Measurements from ENCODE around the gene MAPKAP1.

MAPKAP1 gene

DNA sequence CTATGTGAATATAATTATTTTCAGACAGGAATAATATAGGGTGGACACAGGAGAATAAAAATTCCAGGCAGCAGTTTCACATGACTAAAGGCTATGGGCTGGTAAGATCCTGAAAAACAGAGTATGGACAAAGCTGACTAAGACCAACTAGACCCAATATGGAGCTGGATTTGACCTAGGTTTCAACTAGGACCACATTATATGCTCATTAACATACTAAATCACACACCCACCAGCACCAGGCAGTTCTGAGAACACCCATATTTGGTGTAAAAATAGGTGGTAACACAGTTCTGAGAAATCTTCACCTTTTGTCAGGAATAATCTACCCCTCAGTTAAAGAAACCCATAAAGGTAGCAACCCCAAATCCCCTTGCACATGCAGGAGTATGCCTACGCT is 64.7 kb downstream of the MAPKAP1 start:
- no peak for DNase-seq (ENCODE audit: low read depth in 2 of 2)

GRCh38 chr9:125639057-125639456 is 68.0 kb downstream of the MAPKAP1 start:
- DNase-seq (ENCODE audit: low read depth in 2 of 2) = no peak

DNA sequence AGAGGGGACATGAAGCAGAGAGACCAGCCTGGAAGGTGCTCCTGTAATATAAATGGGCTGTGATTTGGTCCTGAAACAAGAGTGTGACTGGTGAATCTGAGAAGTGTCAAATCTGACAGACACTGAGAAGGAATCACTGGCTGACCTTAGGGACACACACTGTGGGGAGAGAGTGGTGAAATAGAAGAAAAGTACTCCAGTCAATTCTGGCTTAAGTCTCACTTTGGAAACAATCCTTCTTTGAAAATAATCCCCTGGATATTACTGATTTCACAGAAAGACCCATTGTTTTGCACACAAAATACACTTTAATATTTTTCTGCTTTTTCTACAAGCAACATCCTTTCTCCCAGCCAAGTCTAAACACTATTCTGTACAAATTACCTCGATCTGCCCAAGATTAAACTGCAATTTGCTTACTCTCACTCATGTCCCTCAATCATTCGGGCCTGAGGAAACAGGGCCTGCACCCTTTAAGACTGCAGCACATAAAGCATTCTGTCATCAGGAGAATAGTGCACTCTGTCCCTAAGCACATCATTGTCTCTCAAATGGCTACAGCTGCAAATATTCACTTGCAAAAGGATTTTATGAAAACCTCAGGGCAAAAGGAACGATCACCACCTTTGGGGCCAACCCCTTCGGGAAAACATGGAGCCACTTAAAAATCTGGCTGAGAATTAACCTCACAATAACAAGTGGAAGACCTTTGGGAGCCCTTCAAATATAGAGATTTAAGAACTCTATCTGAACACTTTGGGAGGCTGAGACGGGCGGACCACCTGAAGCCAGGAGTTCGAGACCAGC is 68.6 kb downstream of the MAPKAP1 start:
- DNase-seq (ENCODE audit: low read depth in 2 of 2) = no peak

GRCh38 chr9:125637241-125637640 is 69.8 kb downstream of the MAPKAP1 start:
- DNase-seq (ENCODE audit: low read depth in 2 of 2) = no peak

DNA sequence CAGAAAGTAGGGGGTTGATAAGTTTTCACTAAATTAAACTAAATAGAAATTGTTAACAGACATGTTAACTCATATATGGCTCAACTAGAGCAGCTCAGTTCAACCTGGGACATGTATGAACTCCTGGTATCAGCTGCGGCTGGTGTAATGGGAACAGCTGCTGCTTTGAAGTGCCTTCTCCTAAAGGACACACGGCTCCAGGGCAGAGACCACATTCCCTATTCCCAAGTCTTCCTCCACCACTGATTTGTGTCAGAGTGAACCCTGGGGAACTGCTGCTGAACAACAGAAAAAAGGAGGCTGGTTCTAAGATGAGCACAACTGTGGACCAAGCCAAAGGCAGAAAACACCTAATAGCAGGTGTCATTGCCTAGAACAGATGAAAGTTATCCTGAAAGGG is 71.1 kb downstream of the MAPKAP1 start:
- DNase-seq (ENCODE audit: low read depth in 2 of 2) = no peak

- DNase-seq (ENCODE audit: low read depth in 2 of 2) = no peak
Measured at GRCh38 chr9:125634040-125634717, 72.8 kb downstream of the MAPKAP1 start.

- DNase-seq (ENCODE audit: low read depth in 2 of 2) = no peak
Measured at GRCh38 chr9:125633116-125633745, 73.8 kb downstream of the MAPKAP1 start.

- DNase-seq (ENCODE audit: low read depth in 2 of 2) = no peak
Measured at GRCh38 chr9:125632321-125633115, 74.5 kb downstream of the MAPKAP1 start.

DNA sequence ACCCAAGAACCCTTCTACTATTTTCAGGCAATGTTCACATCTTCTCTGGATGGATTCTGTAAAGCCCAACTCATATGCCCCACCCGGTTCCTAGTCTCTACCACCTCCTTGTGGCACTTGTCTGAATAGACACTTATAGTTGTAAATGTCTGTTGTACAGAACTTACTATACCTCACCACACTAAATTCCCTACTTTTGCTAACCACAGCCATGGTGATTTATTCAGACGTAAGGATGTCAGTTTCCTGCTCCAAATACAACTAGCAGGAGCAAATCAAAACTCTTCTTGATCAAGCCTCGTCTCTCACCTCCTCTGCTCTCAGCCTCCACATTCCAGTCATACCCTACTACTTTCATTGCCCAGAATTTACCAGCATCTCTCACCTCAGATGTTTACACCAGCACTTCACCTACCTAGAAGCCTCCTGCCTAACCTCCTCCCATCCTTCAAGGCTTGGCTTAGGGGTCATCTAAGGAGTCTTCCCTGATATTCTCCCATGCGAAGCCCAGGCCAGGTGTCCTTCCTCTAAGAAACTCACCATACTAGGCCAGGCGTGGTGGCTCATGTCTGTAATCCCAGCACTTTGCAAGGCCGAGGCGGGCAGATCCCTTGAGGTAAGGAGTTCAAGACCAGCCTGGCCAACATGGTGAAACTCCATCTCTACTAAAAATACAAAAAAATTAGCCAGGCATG is 75.5 kb downstream of the MAPKAP1 start:
- DNase-seq (ENCODE audit: low read depth in 2 of 2) = no peak

GRCh38 chr9:125630436-125630835 is 76.6 kb downstream of the MAPKAP1 start:
- DNase-seq (ENCODE audit: low read depth in 2 of 2) = no peak

DNA sequence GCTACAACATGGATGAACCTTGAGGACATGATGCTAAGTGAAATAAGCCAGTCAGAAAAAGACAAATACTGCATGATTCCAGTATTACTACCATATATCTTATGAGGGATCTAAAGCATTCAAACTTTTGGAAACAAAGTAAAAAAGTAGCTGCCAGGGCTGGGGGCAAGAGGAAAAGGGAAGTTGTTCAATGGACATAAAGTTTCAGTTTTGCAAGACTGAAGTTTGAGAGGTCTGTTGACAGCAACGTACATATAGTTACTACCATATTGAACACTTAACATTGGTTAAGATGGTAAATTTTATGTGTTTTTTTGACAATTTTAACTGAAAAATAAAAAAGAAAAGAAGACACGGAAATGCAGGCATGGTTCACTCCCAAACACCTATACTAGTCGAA is 77.6 kb downstream of the MAPKAP1 start:
- DNase-seq (ENCODE audit: low read depth in 2 of 2) = no peak

DNA sequence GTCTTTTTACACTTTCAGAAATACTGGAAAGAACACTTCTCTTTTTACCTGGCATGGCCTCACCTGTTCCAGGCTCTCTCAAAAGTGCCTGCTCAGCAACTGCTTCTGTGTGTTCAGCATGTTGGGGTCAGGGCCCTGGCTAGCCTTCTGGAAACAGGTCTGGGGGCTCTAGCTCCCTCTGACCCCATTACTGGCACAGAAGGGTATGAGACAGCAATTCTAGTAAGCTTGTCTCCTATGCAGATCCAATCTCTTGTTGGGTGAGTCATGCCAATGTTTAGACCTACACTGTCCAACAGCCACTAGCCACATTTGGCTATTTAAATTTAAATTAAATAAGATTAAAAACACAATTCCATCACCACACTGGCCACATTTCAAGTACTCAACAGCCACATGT is 80.8 kb downstream of the MAPKAP1 start:
- DNase-seq (ENCODE audit: low read depth in 2 of 2) = no peak

- DNase-seq (ENCODE audit: low read depth in 2 of 2) = no peak
Measured at GRCh38 chr9:125621170-125621569, 85.8 kb downstream of the MAPKAP1 start.

GRCh38 chr9:125620216-125620615 is 86.8 kb downstream of the MAPKAP1 start:
- no peak for DNase-seq (ENCODE audit: low read depth in 2 of 2)

DNA sequence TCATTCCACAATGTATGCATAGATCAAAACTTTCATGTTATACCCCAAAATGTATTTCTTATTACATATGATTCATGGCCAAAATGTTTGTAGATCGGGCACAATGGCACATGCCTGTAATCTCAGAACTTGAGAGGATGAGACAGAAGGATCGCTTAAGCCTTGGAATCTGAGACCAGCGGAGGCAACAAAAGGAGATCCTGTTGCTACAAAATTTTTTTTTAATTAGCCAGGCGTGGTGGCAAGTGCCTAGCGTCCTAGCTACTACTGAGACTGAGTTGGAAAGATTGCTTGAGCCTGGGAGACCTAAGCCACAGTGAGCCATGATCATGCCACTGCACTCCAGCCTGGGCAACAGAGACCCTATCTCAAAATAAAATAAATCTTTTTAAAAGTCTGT is 89.9 kb downstream of the MAPKAP1 start:
- no peak for DNase-seq (ENCODE audit: low read depth in 2 of 2)

- no peak for DNase-seq (ENCODE audit: low read depth in 2 of 2)
Measured at GRCh38 chr9:125613141-125613540, 93.9 kb downstream of the MAPKAP1 start.

- no peak for DNase-seq (ENCODE audit: low read depth in 2 of 2)
Measured at GRCh38 chr9:125612616-125613015, 94.4 kb downstream of the MAPKAP1 start.

DNA sequence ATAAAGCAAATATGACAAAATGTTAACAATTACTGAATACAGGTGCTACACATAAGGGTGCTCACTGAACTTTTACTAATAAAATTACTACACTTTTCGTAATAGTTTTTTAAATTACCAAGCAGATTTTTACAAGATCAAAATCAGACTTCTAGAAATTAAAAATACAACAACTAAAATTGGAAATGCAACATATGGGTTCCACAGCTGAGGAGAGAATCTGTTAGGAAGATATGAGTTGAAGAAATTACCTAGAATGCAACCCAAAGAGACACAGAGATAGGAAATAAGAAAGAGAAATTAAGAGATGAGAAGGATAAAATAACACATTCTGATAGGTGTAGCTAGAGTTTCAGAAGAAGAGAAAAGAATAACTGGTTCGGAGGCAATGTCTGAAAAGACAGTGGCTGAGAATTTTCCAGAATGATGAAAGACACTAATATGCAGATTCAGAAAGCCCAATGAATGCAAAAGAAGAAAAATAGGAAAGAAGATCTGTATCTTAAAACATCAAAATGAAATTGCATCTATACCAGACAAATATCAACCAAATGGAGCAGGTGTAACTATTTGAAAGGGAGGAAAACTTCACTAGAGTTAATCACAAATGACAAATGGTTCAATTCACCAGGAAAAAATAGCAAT is 95.8 kb downstream of the MAPKAP1 start:
- DNase-seq (ENCODE audit: low read depth in 2 of 2) = no peak

GRCh38 chr9:125609744-125610143 is 97.3 kb downstream of the MAPKAP1 start:
- DNase-seq (ENCODE audit: low read depth in 2 of 2) = no peak

GRCh38 chr9:125608489-125609224 is 98.4 kb downstream of the MAPKAP1 start:
- no peak for DNase-seq (ENCODE audit: low read depth in 2 of 2)
